ENCODE results near the gene SLC1A1.
A peak's percentile ranks its signal among the peaks of the same experiment; 100 is the strongest.
"Not testable (repeated sequence)": the region's sequence is repeated elsewhere in the genome, so short reads cannot be mapped to it uniquely, and the experiment has no call there.

The SLC1A1 gene

DNA sequence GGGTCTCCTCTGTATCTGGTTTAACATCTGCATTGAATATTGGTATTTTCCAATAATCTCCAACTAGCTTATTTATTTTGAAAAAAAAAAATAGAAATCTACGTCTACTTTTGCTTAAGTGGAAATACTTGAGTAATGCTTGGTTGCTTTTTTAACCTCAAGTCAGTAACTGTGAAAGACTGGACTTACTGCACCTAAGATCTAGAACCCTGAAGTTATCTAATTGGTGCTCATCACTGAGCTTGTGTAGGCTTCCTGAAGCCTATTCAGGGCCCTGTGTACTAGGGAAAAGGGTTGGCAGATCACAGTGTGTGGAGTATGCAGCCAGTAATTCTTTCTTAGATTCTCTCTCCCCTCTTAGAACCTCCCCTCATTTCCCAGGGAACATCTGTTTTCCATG, 16.2 kb downstream of the SLC1A1 start:
- no peak for DNase-seq (ENCODE audit: low read depth)

DNA sequence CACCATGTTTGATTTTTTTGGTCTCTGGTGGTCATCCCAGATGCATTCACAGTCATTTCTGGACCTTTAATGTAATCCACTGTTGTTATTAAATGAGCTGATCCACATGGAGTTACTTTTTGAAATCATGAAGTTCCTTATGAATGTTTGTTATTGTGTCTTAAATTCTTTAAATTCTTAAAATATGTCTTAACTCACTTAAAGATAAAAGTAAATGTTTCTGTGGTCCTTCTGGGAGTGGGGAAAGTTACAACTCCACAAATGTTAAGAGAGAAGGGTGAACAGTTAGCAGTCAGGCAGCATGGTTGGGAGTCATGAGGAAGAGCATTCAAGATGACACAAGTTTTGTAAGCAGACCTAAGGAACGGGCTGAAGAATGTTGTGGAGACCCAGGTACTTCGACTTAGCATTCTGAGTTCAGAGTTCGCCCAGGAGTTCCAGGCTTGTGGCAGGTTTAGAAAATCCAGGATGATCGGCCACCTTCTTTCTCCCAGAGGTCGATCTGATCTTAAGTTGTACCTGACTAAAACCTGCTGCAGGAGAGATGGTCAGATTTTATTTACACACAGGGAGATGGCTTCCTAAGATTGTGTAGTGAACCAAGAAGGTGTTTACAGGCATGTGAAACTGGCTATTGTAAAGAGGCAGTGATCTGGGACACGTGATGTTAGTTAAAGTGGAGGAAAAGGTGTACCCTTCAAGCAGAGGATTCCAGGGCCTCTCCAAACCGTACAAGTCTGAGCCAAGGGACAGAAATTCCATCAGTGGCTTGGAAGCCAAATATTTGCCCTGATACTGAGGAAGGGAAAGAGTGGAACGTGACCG, 17.2 kb downstream of the SLC1A1 start:
- DNase-seq (ENCODE audit: low read depth): no peak

DNA sequence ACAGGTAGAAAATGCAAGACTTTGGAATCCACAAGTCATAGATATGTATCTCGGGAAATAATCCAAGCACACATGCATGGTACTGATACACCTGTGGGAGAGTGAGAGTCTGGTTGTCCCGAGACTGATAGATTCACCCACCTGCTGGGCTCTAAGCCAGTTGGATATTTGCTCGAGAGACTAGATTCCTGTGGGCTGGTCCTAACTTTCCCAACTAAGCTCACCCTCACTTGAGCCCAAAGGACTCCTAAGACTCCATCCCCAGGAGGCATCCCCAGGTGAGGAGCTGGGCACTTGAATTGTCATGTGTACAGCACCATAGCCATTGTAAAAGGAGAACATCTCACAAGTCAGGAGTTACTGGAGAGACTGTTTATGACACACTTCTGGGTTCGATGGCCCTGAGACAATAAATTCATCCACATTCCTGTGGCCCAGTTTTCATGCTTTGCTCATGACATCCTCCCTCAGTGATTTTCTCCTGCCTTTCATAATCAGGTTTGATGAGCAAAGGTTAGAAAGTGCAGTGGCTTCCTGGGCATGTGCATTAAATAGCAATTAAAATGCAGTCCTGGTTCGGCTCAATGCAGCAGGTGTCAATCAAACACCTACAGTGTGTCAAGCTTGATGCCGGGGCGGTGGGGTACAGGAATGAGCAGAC, 18.1 kb downstream of the SLC1A1 start:
- peak; percentile 77 for DNase-seq (ENCODE audit: low read depth)

DNA sequence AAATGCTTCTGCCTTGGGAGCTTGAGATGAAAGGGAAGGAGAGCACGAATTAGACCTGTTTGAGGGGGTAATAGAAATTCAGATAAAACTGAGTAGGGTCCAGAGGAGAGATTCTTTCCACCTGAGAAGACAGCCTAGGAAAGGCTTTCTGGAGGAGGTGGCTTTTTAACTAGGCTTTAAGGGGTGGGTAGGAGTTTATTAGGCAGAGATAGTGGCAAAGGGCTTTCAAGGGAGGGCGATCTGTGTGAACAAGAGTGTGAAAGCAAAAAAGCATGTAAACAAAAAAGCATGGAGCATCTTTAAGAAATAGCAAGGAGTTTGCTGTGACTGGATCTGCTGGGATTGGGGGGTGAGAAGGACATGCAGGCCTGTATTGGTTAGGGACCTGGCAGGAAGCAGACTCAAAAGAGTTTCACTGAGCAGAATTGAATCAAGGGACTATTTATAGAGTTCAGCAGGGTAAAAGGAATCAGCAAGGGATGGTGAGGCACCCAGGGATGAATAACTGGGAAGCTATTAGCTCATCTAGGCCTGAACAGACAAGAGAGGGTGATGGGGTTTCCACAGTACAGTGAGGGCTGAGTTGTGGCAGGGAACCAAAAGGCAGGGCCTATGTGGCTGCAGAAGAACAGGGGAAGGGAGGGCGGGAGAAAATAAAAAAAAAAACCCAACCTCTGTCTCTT, 18.8 kb downstream of the SLC1A1 start:
- peak; percentile 89 for DNase-seq (ENCODE audit: low read depth)

DNA sequence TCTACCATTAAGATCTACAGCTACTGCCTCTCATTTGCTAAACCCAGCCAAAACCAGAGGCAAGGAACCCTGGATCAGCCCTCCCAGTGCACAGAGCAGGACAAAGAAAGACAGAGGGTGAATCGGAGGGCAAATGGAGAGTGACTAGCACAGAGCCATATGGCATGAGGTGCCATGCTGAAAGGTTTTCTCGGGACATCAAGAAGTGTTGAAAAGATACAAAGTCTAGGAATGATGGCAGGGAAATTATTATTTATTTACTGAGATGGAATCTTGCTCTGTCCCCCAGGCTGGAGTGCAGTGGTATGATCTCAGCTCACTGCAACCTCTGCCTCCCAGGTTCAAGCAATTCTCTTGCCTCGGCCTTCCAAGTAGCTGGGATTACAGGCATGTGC, 19.3 kb downstream of the SLC1A1 start:
- DNase-seq (ENCODE audit: low read depth): no peak

DNA sequence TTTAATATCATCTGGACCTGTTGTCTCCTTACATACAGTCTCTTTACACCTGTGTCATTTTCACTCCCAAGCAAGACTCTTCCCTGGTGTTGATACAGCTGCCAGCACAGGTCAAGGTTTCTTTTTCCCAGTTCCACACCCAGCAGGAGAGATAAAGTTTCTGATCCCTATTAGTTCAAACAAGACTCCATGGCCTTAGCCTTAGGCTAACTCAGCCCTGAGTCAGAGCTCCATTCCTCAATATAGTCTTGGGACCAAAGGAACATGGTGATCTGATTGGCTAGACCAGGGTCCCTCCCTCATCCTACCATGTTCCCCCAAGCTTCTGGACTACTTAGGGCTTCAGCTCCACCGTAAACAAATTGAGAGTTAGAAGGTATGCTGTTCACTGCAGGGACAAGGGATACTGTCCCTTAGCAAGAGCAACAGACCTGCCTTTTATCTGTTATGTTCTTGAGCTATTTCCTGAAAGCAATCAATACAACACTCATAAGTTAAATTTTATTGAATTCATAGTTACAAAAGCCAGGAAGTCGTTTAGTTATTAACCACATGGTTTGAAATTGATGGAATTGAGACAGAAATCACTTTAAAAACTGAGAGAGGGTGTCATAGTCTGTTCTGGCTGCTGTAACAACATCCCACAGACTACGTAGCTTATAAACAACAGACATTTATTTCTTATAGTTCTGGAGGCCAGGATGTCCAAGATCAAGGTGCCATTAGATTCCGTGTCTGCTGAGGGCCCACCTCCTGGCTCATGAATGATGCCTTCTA, 20.5 kb downstream of the SLC1A1 start:
- DNase-seq (ENCODE audit: low read depth): no peak

DNA sequence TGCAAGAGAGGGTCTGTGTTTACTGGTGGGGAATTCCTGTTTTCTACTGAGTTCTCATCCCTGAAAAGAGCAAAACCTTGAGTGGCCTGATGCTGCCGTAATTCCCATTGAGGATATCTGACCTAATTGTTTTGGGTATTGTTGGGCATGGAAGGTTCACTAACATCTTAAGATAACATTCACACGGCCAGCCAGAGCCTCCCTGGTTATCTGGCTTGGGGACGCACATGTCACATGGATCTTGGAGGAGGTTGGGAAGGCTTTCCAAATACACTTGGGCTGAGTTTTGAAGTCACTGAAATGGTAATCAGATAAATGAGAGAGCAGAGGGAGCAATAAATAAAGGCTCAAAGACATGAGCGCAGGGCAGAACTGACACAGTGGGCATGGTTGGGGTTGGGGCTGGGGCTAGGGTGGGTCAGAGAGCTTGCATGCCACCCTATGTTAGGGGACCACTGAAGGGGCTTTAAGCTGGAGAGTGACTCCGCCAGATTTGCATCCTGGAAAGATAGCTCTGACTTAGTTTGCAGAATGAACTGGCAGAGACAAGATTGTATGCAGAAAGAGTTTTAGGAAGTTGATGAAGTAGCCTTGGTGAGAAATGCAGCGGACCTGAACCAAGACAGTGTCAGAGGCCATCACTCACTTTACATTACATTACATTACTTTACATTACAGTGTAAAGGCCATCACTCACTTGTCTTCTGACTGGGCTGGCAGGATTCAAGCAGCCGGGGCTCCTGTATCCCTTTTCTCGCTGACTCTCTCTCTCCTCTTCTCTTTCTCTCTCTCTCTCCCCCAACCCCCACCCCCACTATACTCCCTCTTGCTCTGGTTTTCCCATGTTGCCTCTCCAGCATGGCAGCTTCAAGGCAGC, 24.2 kb downstream of the SLC1A1 start:
- DNase-seq (ENCODE audit: low read depth): no peak

DNA sequence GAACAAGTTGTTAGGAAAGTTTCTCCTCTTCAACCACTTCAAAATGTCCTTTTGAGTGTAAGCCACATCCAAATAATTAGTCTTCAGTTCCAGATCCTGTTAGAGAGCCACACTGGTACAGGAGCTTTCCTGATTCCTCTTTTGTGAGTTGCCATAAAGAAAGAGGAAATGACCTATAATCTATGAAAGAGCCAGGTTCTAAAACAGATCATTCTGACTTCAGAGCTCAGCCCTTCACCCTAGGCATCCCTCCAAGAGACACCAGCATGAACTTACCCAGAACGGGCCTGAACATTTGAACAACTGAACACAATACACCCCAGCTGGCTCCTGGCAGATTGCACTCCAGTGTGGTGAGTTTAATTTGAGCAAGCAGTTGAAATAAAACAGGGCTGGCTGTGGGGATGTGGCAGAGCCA, 25.7 kb downstream of the SLC1A1 start:
- DNase-seq (ENCODE audit: low read depth): peak; percentile 67

DNA sequence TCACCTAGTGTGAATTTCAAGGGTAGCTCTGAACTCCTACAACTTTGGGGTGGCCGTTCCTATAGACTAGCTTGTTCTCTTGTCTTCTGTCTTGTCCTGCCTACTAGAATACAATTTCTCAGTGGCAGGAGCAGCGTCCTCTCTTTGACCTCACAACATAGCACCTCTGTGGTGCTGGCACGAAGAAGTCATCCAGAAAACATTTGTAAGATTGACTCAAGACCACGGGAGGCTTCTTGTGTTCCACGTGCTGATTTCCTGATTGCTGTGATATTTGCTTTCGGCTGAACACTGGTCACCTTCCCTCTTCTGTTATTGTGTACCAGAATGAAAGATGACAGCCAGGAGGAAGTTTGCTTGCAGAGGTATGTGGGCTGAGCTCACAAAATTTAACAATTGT, 27.0 kb downstream of the SLC1A1 start:
- DNase-seq (ENCODE audit: low read depth): no peak

DNA sequence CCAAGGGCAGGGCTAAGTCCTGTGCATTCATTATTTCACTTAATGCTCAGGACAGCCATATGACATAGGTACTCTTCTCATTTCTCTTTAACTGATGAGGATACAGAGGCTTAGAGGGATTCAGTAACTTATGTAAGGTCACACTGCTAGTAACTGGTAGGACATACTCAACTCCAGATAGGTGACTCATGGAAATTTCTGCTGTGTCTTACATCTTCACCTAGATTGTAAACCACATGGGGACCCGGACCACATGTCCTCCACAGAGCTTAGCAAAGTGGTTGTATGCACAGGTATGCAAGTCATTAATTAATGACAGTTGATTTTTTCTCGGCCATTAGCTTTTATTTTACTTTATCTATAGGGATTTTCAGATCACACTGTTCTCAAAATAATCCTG, 29.3 kb downstream of the SLC1A1 start:
- no peak for DNase-seq (ENCODE audit: low read depth)

DNA sequence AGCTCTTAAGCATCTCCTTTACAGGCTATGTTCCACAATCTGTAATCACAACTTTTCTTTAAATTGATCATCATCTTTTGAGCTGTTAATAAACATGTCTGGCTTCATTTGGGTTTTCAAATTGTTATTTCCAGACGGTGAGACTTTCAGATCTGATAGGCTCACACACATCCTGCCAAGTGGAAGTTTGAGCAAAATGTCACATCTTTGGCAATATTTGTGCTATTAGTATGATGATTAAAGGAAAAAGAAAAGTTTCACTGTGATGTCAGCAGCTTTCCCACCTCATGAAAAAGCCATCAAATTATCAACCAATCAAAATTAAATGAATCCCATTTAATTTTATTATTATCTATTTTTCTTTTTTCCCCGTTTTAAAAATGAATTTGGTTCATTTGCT, 29.8 kb downstream of the SLC1A1 start:
- DNase-seq (ENCODE audit: low read depth): no peak

DNA sequence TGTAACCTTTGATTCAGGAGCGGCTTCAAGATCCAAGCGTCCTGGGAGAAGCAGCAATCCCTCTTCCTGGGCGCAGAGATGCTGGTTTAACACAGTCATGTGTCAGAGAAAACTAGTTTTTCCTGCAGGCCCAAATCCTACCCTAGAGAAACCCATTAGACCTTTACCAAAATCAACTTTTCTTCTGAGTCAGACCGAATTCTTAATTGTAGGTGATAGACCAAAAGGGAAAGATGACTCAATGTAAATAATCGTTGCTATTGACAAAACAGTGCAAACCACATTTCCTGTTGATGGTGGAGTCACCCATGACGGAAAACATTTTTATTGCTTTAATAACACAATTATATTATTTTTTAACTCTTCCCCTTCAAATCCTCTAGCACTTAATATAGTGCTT, 40.1 kb downstream of the SLC1A1 start:
- DNase-seq (ENCODE audit: low read depth): no peak

DNA sequence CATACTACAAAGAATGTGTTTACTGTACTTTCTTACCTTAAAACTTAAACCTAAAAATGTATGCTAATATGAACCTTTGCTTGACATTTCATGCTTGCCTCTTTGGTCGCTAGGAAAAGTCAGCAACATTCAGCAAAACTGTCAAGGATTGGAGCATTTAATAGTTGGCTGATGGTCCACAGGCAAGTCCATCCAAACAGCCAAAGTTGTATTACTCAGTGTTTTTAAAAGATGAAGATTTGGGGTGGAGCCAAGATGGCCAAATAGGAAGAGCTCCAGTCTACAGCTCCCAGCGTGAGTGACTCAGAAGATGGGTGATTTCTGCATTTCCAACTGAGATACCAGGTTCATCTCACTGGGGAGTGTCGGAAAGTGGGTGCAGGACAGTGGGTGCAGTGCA, 40.6 kb downstream of the SLC1A1 start:
- not testable (repeated sequence) for DNase-seq (ENCODE audit: low read depth)

DNA sequence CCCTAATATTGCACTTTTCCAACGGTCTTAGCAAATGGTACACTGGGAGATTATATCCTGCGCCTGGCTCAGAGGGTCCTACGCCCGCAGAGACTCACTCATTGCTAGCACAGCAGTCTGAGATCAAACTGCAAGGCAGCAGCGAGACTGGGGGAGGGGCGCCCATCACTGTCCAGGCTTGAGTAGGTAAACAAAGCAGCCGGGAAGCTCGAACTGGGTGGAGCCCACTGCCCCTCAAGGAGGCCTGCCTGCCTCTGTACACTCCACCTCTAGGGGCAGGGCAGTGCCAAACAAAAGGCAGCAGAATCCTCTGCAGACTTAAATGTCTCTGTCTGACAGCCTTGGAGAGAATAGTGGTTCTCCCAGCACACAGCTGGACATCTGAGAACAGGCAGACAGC, 41.1 kb downstream of the SLC1A1 start:
- not testable (repeated sequence) for DNase-seq (ENCODE audit: low read depth)

DNA sequence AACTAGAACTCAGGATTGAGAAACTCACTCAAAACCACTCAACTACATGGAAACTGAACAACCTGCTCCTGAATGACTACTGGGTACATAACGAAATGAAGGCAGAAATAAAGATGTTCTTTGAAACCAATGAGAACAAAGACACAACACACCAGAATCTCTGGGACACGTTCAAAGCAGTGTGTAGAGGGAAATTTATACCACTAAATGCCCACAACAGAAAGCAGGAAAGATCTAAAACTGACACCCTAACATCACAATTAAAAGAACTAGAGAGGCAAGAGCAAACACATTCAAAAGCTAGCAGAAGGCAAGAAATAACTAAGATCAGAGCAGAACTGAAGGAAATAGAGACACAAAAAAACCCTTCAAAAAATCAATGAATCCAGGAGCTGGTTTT, 43.6 kb downstream of the SLC1A1 start:
- DNase-seq (ENCODE audit: low read depth): not testable (repeated sequence)

DNA sequence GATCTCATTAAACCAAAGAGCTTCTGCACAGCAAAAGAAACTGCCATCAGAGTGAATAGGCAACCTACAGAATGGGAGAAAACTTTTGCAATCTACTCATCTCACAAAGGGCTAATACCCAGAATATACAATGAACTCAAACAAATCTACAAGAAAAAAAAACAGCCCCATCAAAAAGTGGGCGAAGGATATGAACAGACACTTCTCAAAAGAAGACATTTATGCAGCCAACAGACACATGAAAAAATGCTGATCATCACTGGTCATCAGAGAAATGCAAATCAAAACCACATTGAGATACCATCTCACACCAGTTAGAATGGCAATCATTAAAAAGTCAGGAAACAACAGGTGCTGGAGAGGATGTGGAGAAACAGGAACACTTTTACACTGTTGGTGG, 45.9 kb downstream of the SLC1A1 start:
- DNase-seq (ENCODE audit: low read depth): not testable (repeated sequence)

DNA sequence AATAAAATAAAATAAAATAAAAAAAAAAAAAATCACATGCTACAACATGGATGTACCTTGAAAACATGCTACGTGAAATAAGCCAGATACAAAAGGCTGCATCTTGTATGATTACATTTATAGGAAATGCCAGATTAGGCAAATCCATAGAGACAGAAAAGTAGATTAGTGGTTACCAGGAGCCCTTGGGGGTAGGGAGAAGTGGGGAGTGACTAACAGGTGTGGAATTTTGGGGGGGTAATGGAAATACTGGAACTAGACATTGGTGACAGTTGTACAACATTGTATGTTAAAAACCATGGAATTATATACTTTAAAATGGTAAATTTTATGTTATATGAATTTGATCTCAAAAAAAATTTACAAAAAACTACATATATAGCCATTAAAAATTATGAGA, 47.3 kb downstream of the SLC1A1 start:
- DNase-seq (ENCODE audit: low read depth): no peak

DNA sequence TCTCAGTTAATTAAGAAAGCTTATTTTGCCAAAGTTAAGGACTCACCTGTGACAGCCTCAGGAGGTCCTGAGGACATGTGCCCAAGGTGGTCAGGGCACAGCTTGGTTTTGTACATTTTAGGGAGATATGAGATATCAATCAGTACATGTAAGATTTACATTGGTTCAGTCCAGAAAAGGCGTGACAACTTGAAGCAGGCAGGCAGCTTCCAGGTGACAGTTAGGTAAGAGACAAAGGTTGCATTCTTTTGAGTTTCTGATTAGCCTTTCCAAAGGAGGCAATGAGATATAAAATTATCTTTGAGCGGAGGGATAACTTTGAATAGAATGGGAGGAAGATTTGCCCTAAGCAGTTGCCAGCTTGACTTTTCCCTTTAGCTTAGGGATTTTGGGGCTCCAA, 47.8 kb downstream of the SLC1A1 start:
- DNase-seq (ENCODE audit: low read depth): no peak

DNA sequence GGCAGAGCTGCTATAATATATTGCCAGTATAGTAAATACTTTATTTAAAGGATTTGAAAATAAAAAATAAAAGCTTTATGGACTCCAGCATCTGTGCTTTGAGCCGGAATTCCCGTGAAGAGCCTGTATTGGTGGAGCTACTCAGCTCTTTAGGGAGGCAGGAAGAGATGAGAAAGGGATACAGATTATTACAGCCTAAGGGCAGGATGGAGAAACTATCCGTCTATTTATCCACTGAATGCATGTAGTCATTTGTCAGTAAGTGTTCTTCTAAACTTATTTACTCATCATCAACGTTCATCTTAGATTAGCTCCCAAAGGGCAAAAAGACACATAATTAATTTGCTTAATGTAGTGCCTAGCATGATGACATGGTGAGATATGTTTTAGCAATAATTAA, 48.4 kb downstream of the SLC1A1 start:
- no peak for DNase-seq (ENCODE audit: low read depth)

DNA sequence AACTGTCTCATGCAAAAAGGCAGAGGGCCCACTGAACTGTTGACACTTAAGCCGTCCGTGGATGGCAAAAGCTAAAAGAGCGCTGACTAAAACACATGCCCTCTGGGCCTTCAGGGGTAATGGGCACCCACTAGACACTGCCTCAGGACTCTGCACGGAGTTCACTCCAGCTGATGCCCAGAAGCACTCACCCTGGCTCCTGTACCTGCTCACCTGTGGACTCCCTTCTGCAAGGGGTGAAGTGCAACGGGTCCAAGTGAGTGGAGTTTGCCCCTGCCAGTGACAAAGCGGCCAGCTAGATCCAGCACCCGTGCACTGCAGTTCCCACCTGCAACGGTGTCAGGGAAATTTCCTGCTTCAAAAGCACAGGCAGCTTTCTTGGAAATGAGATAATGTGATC, 50.2 kb downstream of the SLC1A1 start:
- no peak for DNase-seq (ENCODE audit: low read depth)

DNA sequence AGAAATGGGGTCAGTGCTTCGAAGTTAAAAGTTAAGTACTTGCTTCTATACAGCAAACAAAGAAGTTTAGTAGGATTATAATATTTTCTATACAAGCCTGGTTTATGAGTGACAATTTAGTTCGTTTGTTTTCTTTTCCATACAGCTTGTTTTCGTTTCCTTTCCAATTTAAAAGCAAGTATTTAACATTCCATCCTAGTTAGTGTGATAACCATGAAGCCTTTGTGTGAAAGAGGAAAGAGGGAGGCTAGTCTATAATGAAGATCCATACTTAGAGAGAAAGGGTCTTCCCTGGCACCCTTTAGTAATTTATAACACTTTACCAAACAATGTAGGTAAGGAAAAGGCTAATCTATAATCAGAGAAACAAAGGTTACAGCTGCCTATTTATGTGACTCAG, 51.0 kb downstream of the SLC1A1 start:
- no peak for DNase-seq (ENCODE audit: low read depth)

All from GM04503 (cell line).